ENCODE results near the gene RASAL1.

- TF ChIP-seq CTCF (IDR thresholded peaks at IDR 0.05), result no peak
- TF ChIP-seq POLR2A (IDR thresholded peaks at IDR 0.05), result no peak
- TF ChIP-seq EP300 (IDR thresholded peaks at IDR 0.05), result no peak
Measured at GRCh38 chr12:113077057-113077858, 58.3 kb downstream of the RASAL1 start.
